Measurements from ENCODE around the gene GMPPA. TPM values are rescaled to one million over a fixed set of nuclear protein-coding genes. Genes with fewer than 3 reads are reported as not detected.
A peak's percentile ranks its signal among the peaks of the same experiment; 100 is the strongest.

The GMPPA gene
- total and polyA plus RNA-seq, 4 donors = 20.2 to 59.4 (median 43.4) TPM

DNA sequence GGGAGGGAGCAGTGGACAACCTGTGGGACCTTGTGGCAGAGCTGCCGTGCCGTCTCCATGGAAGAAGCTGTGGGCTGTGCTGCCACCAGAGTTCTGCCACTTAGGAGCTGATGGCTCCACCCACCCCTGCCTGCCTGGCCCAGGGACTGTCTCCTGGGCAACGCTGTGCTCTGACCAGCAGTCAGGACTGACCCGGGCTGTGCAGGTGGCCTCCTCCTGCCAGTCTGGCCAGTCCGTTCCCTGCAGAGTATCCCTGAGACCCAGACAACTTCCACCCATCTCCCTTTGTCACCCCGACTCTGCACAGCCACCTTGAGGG lies 28.3 kb downstream of the GMPPA start:
- H3K9me3 ChIP-seq (ENCODE audit: control insufficient read depth in 4 of 4, low read length in 3 of 4) = no peaks in the 10 kb centered on the region
- no peak overlapping the region for H3K4me3 ChIP-seq (ENCODE audit: low read depth in 1 of 3, low read length in 3 of 3)
- no peak for DNase-seq (ENCODE audit: low spot score)
- H3K9ac ChIP-seq (ENCODE audit: low read depth in 1 of 2, low read length in 2 of 2) = no peak overlapping the region
- TF ChIP-seq FOXA2 (IDR thresholded peaks at IDR 0.05) (no peak), SP1 (IDR thresholded peaks at IDR 0.05) (no peak), GABPA (IDR thresholded peaks at IDR 0.05 in 1 of 2, conservative IDR thresholded peaks at IDR 0.05 in 1 of 2) (no peak), JUND (IDR thresholded peaks at IDR 0.05) (no peak), NR2F2 (IDR thresholded peaks at IDR 0.05) (no peak), EGR1 (IDR thresholded peaks at IDR 0.05; ENCODE audit: low read depth in 2 of 2) (no peak), RAD21 (IDR thresholded peaks at IDR 0.05) (no peak)
- TF ChIP-seq, protein P1, sequence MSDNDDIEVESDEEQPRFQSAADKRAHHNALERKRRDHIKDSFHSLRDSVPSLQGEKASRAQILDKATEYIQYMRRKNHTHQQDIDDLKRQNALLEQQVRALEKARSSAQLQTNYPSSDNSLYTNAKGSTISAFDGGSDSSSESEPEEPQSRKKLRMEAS (IDR thresholded peaks at IDR 0.05) = no peak
- TF ChIP-seq, protein P2, sequence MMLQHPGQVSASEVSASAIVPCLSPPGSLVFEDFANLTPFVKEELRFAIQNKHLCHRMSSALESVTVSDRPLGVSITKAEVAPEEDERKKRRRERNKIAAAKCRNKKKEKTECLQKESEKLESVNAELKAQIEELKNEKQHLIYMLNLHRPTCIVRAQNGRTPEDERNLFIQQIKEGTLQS (IDR thresholded peaks at IDR 0.05) = no peak
- TF ChIP-seq, protein P3, sequence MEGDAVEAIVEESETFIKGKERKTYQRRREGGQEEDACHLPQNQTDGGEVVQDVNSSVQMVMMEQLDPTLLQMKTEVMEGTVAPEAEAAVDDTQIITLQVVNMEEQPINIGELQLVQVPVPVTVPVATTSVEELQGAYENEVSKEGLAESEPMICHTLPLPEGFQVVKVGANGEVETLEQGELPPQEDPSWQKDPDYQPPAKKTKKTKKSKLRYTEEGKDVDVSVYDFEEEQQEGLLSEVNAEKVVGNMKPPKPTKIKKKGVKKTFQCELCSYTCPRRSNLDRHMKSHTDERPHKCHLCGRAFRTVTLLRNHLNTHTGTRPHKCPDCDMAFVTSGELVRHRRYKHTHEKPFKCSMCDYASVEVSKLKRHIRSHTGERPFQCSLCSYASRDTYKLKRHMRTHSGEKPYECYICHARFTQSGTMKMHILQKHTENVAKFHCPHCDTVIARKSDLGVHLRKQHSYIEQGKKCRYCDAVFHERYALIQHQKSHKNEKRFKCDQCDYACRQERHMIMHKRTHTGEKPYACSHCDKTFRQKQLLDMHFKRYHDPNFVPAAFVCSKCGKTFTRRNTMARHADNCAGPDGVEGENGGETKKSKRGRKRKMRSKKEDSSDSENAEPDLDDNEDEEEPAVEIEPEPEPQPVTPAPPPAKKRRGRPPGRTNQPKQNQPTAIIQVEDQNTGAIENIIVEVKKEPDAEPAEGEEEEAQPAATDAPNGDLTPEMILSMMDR (IDR thresholded peaks at IDR 0.05; ENCODE audit: low read depth, low read length, missing input control) = no peak
- H3K4me1 ChIP-seq (ENCODE audit: control insufficient read depth in 4 of 4, insufficient read depth in 4 of 4, low read length in 3 of 4) = no peaks in the 10 kb centered on the region
- WGBS = 34% methylated on average over 6 of the region's 6 CpGs
- H3K36me3 ChIP-seq (ENCODE audit: control insufficient read depth in 4 of 4, insufficient read depth in 3 of 4, low read depth in 1 of 4, low read length in 3 of 4) = no peaks in the 10 kb centered on the region
- H3K27me3 ChIP-seq (ENCODE audit: control insufficient read depth in 4 of 4, insufficient read depth in 4 of 4, low read length in 3 of 4) = peaks cover 0 to 14% (median 9%) of the 10 kb centered on the region in 4 donors
- no peak overlapping the region for H3K27ac ChIP-seq (ENCODE audit: low read depth in 1 of 2, low read length in 2 of 2)

DNA sequence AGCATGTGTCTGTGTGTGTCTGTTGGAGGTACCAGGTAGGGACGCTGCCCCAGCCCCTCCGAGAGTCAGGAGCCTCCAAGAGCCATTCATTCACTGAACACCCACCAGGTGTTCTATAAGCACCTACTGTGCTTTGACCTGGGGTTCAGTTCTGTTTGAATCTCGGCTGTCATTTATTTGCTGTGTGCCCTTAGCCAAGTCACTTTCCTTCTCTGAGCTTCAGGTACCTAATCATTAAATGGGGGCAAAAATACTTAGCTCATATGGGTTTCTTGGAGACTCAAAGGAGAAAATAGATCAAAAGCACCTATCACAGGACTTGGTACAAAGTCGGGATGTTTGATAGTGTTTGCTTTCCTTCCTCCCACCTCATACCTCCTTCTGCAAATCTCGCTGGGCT lies 28.8 kb downstream of the GMPPA start:
- Histone ChIP-seq H3K4me3 (ENCODE audit: low read depth in 1 of 3, low read length in 3 of 3) (no peak overlapping the region), H3K4me1 (ENCODE audit: control insufficient read depth in 4 of 4, insufficient read depth in 4 of 4, low read length in 3 of 4) (no peaks in the 10 kb centered on the region), H3K27me3 (ENCODE audit: control insufficient read depth in 4 of 4, insufficient read depth in 4 of 4, low read length in 3 of 4) (peaks cover 0 to 14% (median 9%) of the 10 kb centered on the region in 4 donors), H3K9me3 (ENCODE audit: control insufficient read depth in 4 of 4, low read length in 3 of 4) (no peaks in the 10 kb centered on the region), H3K27ac (ENCODE audit: low read depth in 1 of 2, low read length in 2 of 2) (no peak overlapping the region), H3K36me3 (ENCODE audit: control insufficient read depth in 4 of 4, insufficient read depth in 3 of 4, low read depth in 1 of 4, low read length in 3 of 4) (no peaks in the 10 kb centered on the region), H3K9ac (ENCODE audit: low read depth in 1 of 2, low read length in 2 of 2) (no peak overlapping the region)
- TF ChIP-seq GABPA (IDR thresholded peaks at IDR 0.05 in 1 of 2, conservative IDR thresholded peaks at IDR 0.05 in 1 of 2) = no peak
- no peak for DNase-seq (ENCODE audit: low spot score)
- 51% methylated on average over 5 of the region's 5 CpGs for WGBS

DNA sequence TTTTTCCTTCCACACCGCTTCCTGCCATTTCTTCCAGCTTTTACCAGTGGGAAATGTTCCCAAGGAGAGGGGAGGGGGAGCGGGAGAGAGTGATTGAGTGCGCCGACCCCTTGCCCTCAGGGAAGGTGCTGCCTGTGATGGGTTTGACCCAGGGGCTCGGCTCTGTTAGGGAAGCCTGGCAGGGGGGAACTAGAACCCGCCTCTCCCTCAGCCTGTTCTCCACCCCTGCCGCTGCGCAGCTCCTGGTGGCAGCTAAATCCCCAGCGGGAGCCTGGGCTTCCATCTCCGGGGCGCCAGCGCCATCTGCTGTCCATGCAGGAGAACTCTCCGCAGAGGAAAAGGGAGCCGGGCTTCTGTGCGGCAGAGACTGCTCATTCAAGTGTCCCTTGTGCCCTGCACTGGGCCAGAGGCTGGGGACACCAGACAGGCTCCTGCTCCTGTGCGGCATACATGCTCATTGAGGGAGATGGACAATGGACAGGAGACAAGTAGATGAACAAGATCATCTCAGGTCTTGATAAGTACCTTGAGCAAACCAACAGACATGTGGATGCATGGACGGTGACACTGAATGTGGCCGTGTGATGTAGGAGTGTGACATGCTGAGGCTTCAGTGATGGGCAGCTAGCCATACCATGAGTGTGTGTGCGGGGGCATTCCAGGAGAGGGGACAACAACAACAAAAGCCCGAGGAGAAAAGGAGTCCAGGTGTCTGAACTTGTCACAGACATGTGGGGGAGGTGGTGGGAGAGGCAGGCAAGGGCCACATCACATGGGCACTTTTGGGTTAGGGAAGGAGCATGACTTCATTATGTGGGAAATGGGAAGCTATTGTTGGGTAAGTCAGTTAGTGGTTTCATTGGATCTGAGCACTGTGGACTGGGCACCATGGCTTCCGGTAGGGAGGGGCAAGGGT lies 31.6 kb downstream of the GMPPA start:
- Histone ChIP-seq H3K9me3 (ENCODE audit: control insufficient read depth in 4 of 4, low read length in 3 of 4) (no peaks in the 10 kb centered on the region), H3K4me3 (ENCODE audit: low read depth in 1 of 3, low read length in 3 of 3) (no peak overlapping the region), H3K9ac (ENCODE audit: low read depth in 1 of 2, low read length in 2 of 2) (no peak overlapping the region), H3K27me3 (ENCODE audit: control insufficient read depth in 4 of 4, insufficient read depth in 4 of 4, low read length in 3 of 4) (peaks cover 0 to 5% (median 4%) of the 10 kb centered on the region in 4 donors), H3K27ac (ENCODE audit: low read depth in 1 of 2, low read length in 2 of 2) (no peak overlapping the region), H3K4me1 (ENCODE audit: control insufficient read depth in 4 of 4, insufficient read depth in 4 of 4, low read length in 3 of 4) (no peaks in the 10 kb centered on the region), H3K36me3 (ENCODE audit: control insufficient read depth in 4 of 4, insufficient read depth in 3 of 4, low read depth in 1 of 4, low read length in 3 of 4) (no peaks in the 10 kb centered on the region)
- peak; percentile 91 for DNase-seq (ENCODE audit: low spot score)
- TF ChIP-seq HNF4A (conservative IDR thresholded peaks at IDR 0.05) = no peak
- peak; percentile 99 for TF ChIP-seq RAD21 (IDR thresholded peaks at IDR 0.05)
- TF ChIP-seq, protein P4, sequence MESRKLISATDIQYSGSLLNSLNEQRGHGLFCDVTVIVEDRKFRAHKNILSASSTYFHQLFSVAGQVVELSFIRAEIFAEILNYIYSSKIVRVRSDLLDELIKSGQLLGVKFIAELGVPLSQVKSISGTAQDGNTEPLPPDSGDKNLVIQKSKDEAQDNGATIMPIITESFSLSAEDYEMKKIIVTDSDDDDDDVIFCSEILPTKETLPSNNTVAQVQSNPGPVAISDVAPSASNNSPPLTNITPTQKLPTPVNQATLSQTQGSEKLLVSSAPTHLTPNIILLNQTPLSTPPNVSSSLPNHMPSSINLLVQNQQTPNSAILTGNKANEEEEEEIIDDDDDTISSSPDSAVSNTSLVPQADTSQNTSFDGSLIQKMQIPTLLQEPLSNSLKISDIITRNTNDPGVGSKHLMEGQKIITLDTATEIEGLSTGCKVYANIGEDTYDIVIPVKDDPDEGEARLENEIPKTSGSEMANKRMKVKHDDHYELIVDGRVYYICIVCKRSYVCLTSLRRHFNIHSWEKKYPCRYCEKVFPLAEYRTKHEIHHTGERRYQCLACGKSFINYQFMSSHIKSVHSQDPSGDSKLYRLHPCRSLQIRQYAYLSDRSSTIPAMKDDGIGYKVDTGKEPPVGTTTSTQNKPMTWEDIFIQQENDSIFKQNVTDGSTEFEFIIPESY (IDR thresholded peaks at IDR 0.05) = no peak
- TF ChIP-seq, protein P3 (IDR thresholded peaks at IDR 0.05; ENCODE audit: low read depth, low read length, missing input control) = peak; percentile 99
- 16% methylated on average over 21 of the region's 21 CpGs for WGBS

Data from liver (tissue), 9 donors.